Panc1 (cell line): ENCODE data around the gene NXPH3. TPM values are rescaled to one million over a fixed set of nuclear protein-coding genes. Genes with fewer than 3 reads are reported as not detected.

ENCODE experiments used
- ATAC-seq: fragments of 200-7000 bp; cut with Tn5 transposase; 2 replicates; pipeline ENCODE4 v1.9.1; 2020; ENCODE audit warnings: mild to moderate bottlenecking, moderate library complexity
- BruUV-seq: library from RNA; stranded (reverse); fragments of 400-500 nt; replicated peaks from 2 replicates; lab custom pipeline; 2021; lab: Mats Ljungman, UMichigan
- CTCF ChIA-PET: fragments of 300-600 bp; sonication (Branson Sonifier 250); formaldehyde crosslinking; loops from one replicate; lab custom pipeline; 2022; ENCODE audit warnings: antibody characterized with exemption; lab: Charles Lee
- POLR2A ChIA-PET: fragments of 300-600 bp; sonication (Branson Sonifier 250); formaldehyde crosslinking; loops from one replicate; lab custom pipeline; 2022; ENCODE audit warnings: antibody characterized with exemption; lab: Charles Lee
- DNase-seq: peaks from one replicate; pipeline ENCODE4 v3.0.0-alpha.2; 2010; ENCODE audit warnings: low read depth, low spot score
- H3K27ac ChIP-seq: 2 replicates; pipeline ENCODE4 v1.5.1; 2011; ENCODE audit warnings: mild to moderate bottlenecking, low read length, inconsistent platforms
- H3K27me3 ChIP-seq: fragments of 200-500 bp; sonication (Bioruptor generic); 2 replicates; pipeline ENCODE4 v1.6.0; 2014; ENCODE audit warnings: low read length, inconsistent platforms; ENCODE audit not compliant: control insufficient read depth, insufficient read depth
- H3K36me3 ChIP-seq: fragments of 200-500 bp; sonication (Bioruptor generic); 2 replicates; pipeline ENCODE4 v1.5.1; 2014; ENCODE audit warnings: inconsistent platforms, mild to moderate bottlenecking, low read length, moderate library complexity; ENCODE audit not compliant: control insufficient read depth, insufficient read depth
- H3K4me1 ChIP-seq: 2 replicates; pipeline ENCODE4 v1.5.1; 2011; ENCODE audit warnings: inconsistent platforms, mild to moderate bottlenecking, low read length, moderate library complexity; ENCODE audit not compliant: control insufficient read depth, insufficient read depth
- H3K4me3 ChIP-seq, 2 experiments: 2 replicates each; pipeline ENCODE4 v1.5.1; 2011 to 2012; ENCODE audit warnings: low read depth in 2 of 2, low read length in 2 of 2, mild to moderate bottlenecking in 2 of 2, inconsistent platforms in 1 of 2, moderate library complexity in 1 of 2
- H3K9me3 ChIP-seq: fragments of 200-500 bp; sonication (Bioruptor generic); 2 replicates; pipeline ENCODE4 v1.5.1; 2014; ENCODE audit warnings: low read depth, mild to moderate bottlenecking, inconsistent platforms, low read length, moderate library complexity; ENCODE audit not compliant: control insufficient read depth, insufficient read depth
- CTCF ChIP-seq: fragments of 450-650 bp; IDR thresholded peaks from 2 replicates; pipeline ENCODE4 v1.5.1; 2017; ENCODE audit warnings: mild to moderate bottlenecking
- POLR2AphosphoS5 ChIP-seq: IDR thresholded peaks from 2 replicates; pipeline ENCODE4 v1.6.1; 2012; ENCODE audit warnings: mild to moderate bottlenecking, low read depth, low read length, moderate library complexity
- REST ChIP-seq, 2 experiments: IDR thresholded peaks; 2 replicates each; pipeline ENCODE4 v1.6.1; 2011 to 2012; ENCODE audit warnings: low read depth in 2 of 2, control low read depth in 1 of 2, low read length in 1 of 2, mild to moderate bottlenecking in 1 of 2, moderate library complexity in 1 of 2; ENCODE audit not compliant: insufficient read depth in 1 of 2
- SIN3A ChIP-seq: IDR thresholded peaks from 2 replicates; pipeline ENCODE4 v1.6.1; 2012; ENCODE audit warnings: low read depth, mild to moderate bottlenecking, low read length, moderate library complexity, borderline replicate concordance; ENCODE audit not compliant: insufficient read depth
- TCF7L2 ChIP-seq: IDR thresholded peaks from 2 replicates; pipeline ENCODE4 v1.6.1; 2011; ENCODE audit warnings: mild to moderate bottlenecking, low read depth, low read length, inconsistent platforms
- in situ Hi-C: cut with HindIII; loops from 2 replicates; pipeline ENCODE4 v1.10.0; 2016; ENCODE audit warnings: low sequenced_read_pairs, low pct_unique_long_range_greater_than_20kb
- intact Hi-C: fragments of 100-400 bp; cut with micrococcal nuclease; formaldehyde crosslinking; loops from one replicate; pipeline ENCODE4 v1.10.0; 2022; ENCODE audit not compliant: unreplicated experiment
- total RNA-seq: library from RNA; stranded (reverse); gene quantifications from one replicate; pipeline ENCODE4 v1.2.1, GENCODE V29; 2021; ENCODE audit not compliant: unreplicated experiment

Gene NXPH3
- total RNA-seq, 1 experiment from 2014 or later: 0.57 TPM

DNA sequence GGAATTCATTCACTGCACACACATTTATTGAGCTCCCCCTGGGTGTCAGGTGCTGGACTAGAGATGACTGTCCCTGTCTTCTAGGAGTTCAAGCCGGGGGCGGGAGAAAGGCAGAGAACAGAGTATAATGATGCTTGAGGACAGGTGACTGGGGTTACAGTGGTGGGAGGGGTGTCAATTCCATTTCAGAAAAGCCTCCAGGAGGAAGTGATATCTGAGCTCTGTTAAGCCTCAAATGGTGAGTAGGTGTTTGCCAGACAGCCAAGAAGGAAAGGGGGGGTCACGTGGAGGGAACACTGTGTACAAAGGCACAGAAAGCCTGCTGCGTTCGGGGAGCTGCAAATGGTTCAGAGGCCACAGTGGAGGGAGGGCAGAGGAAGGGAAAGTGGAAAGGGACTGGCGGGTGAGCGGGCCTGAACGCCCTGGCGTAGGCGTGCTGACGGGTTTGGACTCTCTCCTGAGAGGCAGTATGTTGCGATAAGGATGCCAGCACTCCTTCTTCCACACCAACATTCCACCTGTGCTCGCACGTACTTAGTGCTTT is 9.7 kb upstream of the NXPH3 start:
- intact Hi-C loops: no loop called here
- Histone ChIP-seq H3K27ac (no peak overlapping the region), H3K9me3 (no peaks in the 10 kb centered on the region), H3K36me3 (no peaks in the 10 kb centered on the region), H3K4me3 (no peak overlapping the region), H3K27me3 (peaks cover 3% of the 10 kb centered on the region), H3K4me1 (peaks cover 7% of the 10 kb centered on the region)
- TF ChIP-seq CTCF (no peak), SIN3A (no peak), TCF7L2 (no peak), REST (IDR thresholded peaks at IDR 0.05; ENCODE audit: insufficient read depth in 1 of 2, low read depth in 2 of 2, low read length in 1 of 2) (no peak), POLR2AphosphoS5 (no peak)
- ChIA-PET POLR2A (no interaction called here), CTCF (interaction anchor here (0.6 to 1.1 kb wide), 3 partner anchors 10 to 20 kb away, joined by 3 to 6 read pairs (median 4); no protein-coding TSS in a partner anchor)
- no TSS peak for BruUV-seq
- no peak for DNase-seq
- in situ Hi-C loops: no loop called here
- no peak for ATAC-seq

GRCh38 chr17:49566668-49567071 is 9.0 kb upstream of the NXPH3 start:
- ATAC-seq (no peak), DNase-seq (no peak)
- in situ Hi-C loops (no loop called here), intact Hi-C loops (no loop called here)
- Histone ChIP-seq H3K36me3 (no peaks in the 10 kb centered on the region), H3K27ac (no peak overlapping the region), H3K4me1 (peaks cover 7% of the 10 kb centered on the region), H3K9me3 (no peaks in the 10 kb centered on the region), H3K4me3 (no peak overlapping the region), H3K27me3 (peaks cover 3% of the 10 kb centered on the region)
- TF ChIP-seq POLR2AphosphoS5: no peak
- TF ChIP-seq REST (IDR thresholded peaks at IDR 0.05; ENCODE audit: insufficient read depth in 1 of 2, low read depth in 2 of 2, low read length in 1 of 2): no peak
- TF ChIP-seq CTCF: no peak
- TF ChIP-seq SIN3A: no peak
- ChIA-PET CTCF (interaction anchor here (0.6 kb wide), 1 partner anchor 19 kb away, joined by 6 read pairs; no protein-coding TSS in a partner anchor), POLR2A (no interaction called here)
- no TSS peak for BruUV-seq
